NCI-H1417 (cell line): ENCODE measurements around the gene SIGLEC11.
"Not testable (repeated sequence)": the region's sequence is repeated elsewhere in the genome, so short reads cannot be mapped to it uniquely, and the experiment has no call there.

Source experiments
- DNase-seq, 3 experiments: peaks; one replicate each; lab custom pipeline; 2025; lab: John Stamatoyannopoulos, UW

SIGLEC11 gene

GRCh38 chr19:49960980-49961379, at the start of gene SIGLEC11:
Gene SIGLEC11 (minus strand): TSS chr19:49961172. CDS start chr19:49961081, 91 bp downstream.
- DNase-seq: not testable (repeated sequence)

DNA sequence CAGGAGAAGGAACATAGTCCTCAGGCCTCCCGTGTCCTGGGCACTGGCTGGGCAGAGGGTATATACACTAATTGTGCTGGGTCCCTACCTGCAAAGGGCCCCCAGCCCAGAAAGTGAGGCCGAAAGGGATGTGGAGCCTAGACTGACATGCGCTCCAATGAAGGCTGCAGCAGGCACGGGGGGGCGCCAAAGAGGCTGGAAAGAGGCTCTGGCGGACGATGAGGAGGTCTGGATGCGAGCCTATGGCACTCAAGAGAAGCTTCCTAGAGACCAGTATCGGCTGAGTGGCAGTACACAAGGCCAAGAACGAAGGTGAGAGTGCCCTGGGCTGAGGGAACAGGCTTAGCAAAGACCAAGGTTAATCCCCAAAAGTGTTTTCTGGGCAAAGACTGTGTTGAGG, 47.6 kb upstream of the SIGLEC11 start:
- DNase-seq: no peak

- DNase-seq: no peak
Observed at GRCh38 chr19:50007947-50008346, 47.0 kb upstream of the SIGLEC11 start.

- DNase-seq: no peak
Observed at GRCh38 chr19:50007170-50007569, 46.2 kb upstream of the SIGLEC11 start.

- DNase-seq: no peak
Observed at GRCh38 chr19:50005428-50005827, 44.5 kb upstream of the SIGLEC11 start.

- DNase-seq: no peak
Observed at GRCh38 chr19:50003810-50004419, 42.9 kb upstream of the SIGLEC11 start.

GRCh38 chr19:50003254-50003788, 42.3 kb upstream of the SIGLEC11 start:
- DNase-seq: no peak

DNA sequence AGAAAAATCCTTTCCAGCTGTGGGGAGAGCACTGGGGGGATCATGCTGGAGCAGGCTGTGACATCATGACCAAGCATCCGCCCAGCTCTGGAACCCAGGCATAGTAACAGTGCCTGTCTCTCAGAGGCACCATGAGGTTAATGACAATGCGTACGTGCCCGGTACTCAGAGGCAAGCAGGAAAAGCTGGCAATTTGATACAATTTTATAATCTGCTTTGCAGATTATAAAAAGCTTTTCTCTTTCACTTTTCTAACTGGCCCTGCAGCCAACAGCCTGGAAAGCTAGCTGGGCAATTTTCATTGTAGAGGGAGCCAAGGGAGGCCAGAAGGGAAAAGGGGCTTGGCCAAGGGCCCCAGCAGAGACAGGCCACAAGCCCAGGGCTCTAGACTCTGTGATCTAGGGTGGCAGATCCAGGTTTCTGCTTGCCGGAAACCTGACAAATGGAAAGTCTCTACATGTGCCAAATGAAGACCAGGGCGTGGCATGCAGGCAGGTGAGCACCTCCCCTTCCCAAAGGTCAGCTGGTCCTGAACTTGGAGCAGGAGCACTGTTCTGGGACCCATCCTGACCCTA, 41.5 kb upstream of the SIGLEC11 start:
- no peak for DNase-seq

GRCh38 chr19:50001775-50002174, 40.8 kb upstream of the SIGLEC11 start:
- DNase-seq: no peak

- DNase-seq: no peak
Observed at GRCh38 chr19:50000841-50001557, 40.0 kb upstream of the SIGLEC11 start.

GRCh38 chr19:50000038-50000840, 39.3 kb upstream of the SIGLEC11 start:
- DNase-seq: no peak

DNA sequence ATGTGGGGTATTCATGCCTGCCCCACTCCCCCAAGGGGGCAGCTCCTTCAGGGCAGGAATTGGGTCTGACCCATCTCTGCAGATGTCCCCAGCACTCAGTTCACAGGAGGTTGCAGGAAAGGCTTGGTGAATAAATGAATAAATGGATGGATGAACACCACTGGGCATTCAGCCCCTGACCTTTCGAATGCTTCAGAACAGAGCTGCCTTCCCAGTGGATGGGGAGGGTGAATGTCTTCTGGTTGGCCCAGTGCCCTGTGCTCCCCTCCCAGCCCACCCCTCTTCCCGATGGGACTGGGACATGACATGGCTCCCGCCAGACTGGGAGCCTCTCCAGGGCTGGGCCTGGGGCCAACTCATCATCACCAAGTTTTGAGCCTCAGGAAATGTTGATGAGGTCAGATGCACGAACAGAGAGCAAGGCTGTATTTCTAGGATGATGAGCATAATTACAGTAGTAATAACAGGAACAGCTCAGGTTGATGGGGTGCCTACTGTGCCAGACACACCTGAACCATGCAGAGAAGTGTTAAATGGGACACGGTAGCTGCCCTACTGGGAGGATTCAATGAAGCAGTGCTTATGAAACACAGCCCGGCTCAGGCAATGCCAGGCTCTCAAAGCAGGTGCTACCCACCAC, 38.5 kb upstream of the SIGLEC11 start:
- DNase-seq: no peak

GRCh38 chr19:49997709-49998108, 36.7 kb upstream of the SIGLEC11 start:
- peak in 2 of 3 experiments; percentile 21 to 30 for DNase-seq

- DNase-seq: no peak
Observed at GRCh38 chr19:49988433-49988832, 27.5 kb upstream of the SIGLEC11 start.

DNA sequence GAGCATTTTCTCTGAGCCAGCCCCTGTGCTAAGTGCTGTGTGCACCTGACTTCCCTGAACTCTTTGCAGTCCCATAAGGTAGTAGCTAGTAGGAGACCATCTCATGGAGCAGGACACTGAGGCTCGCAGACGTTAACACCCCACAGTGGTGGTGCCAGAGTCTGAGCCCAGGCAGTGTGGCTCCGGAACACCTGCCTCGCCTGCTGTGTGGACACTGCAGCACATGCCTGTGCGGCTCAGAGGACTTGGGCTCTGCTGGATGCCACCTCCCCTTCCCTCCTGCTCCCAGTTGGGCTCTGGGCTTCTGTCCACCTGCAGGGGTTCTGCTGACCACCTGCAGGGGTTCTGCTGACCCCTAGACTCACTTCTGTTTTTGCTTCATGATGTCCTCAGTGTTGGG, 27.0 kb upstream of the SIGLEC11 start:
- DNase-seq: no peak

GRCh38 chr19:49987159-49987698, 26.3 kb upstream of the SIGLEC11 start:
- DNase-seq: no peak

GRCh38 chr19:49986354-49986753, 25.4 kb upstream of the SIGLEC11 start:
- DNase-seq: no peak

GRCh38 chr19:49985871-49986270, 24.9 kb upstream of the SIGLEC11 start:
- DNase-seq: no peak

- DNase-seq: no peak
Observed at GRCh38 chr19:49984491-49984890, 23.5 kb upstream of the SIGLEC11 start.

GRCh38 chr19:49983645-49984229, 22.8 kb upstream of the SIGLEC11 start:
- DNase-seq: peak; percentile 41 to 73 (median 71)
